ENCODE results near the gene ANKFN1. TPM values are rescaled to one million over a fixed set of nuclear protein-coding genes. Genes with fewer than 3 reads are reported as not detected.

The ANKFN1 gene
- total RNA-seq, 4 donors from 2014 or later: 0.67 to 0.94 TPM; not detected in 2

DNA sequence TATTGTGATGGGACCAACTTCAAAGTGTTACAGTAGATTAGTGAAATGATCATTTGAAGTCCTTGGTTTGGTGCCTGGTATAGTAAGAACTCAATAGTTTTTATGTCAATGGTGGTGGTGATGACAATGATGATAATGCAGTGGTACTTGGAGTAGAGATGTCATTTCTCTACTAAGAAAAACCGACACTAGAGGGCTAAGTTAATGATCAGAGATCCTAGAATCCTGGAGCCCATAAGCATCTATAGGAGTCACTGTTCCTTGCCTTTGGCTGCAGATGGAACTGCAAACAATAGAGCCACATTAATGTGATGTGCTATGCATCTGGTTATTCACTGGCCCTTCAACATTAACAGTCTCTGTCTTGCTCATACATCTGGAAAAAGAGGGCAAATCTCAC is 103.8 kb downstream of the ANKFN1 start:
- Histone ChIP-seq H3K36me3 (no peaks in the 10 kb centered on the region), H3K9me3 (no peaks in the 10 kb centered on the region), H3K4me3 (replicated peaks in 1 of 3) (no peak overlapping the region), H3K27me3 (no peaks in the 10 kb centered on the region), H3K27ac (no peak overlapping the region), H3K4me1 (no peaks in the 10 kb centered on the region)
- intact Hi-C loops (cut with DNase I): no loop called here
- 73 to 82% methylated on average over 1 of the region's 1 CpG for WGBS, 2 donors
- TF ChIP-seq, protein P1, sequence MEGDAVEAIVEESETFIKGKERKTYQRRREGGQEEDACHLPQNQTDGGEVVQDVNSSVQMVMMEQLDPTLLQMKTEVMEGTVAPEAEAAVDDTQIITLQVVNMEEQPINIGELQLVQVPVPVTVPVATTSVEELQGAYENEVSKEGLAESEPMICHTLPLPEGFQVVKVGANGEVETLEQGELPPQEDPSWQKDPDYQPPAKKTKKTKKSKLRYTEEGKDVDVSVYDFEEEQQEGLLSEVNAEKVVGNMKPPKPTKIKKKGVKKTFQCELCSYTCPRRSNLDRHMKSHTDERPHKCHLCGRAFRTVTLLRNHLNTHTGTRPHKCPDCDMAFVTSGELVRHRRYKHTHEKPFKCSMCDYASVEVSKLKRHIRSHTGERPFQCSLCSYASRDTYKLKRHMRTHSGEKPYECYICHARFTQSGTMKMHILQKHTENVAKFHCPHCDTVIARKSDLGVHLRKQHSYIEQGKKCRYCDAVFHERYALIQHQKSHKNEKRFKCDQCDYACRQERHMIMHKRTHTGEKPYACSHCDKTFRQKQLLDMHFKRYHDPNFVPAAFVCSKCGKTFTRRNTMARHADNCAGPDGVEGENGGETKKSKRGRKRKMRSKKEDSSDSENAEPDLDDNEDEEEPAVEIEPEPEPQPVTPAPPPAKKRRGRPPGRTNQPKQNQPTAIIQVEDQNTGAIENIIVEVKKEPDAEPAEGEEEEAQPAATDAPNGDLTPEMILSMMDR (IDR thresholded peaks at IDR 0.05): no peak
- TF ChIP-seq POLR2A (IDR thresholded peaks at IDR 0.05): no peak
- no peak for DNase-seq

DNA sequence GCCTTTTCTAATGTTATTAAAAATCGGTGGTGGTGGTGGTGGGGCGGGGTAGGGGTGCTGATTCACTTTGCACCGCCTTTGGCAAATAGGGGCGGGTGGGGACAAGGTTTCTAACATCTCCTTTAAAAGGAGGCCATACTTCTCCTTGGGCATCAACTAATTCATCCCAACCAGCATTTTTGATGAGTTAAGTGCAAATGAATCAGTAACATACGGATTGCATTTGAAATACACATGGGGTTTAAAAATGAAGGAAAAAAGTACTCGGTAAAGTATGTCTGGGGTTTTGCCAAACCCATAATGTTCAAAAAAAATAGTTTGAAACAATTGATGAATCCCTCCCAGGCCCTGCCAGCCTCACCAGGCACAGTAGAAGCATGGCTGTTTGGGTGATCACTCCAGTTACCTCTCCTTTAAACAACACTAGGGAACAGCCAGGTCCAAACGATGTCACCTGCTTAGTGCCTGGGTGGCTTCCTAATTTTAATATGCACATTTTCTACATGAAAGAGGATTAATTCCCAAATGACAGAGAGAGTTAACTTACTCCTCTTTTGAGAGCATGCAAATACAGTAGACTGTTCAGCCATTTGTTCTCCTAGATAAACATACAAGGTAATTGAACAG is 107.2 kb downstream of the ANKFN1 start:
- Histone ChIP-seq H3K36me3 (no peaks in the 10 kb centered on the region), H3K4me1 (no peaks in the 10 kb centered on the region), H3K27ac (no peak overlapping the region), H3K4me3 (replicated peaks in 1 of 3) (no peak overlapping the region), H3K27me3 (no peaks in the 10 kb centered on the region), H3K9me3 (no peaks in the 10 kb centered on the region)
- 74 to 85% methylated on average over 7 of the region's 7 CpGs for WGBS, 2 donors
- DNase-seq: no peak
- intact Hi-C loops (cut with DNase I): no loop called here
- no peak for TF ChIP-seq POLR2A (IDR thresholded peaks at IDR 0.05)
- TF ChIP-seq, protein P1 (IDR thresholded peaks at IDR 0.05): no peak

DNA sequence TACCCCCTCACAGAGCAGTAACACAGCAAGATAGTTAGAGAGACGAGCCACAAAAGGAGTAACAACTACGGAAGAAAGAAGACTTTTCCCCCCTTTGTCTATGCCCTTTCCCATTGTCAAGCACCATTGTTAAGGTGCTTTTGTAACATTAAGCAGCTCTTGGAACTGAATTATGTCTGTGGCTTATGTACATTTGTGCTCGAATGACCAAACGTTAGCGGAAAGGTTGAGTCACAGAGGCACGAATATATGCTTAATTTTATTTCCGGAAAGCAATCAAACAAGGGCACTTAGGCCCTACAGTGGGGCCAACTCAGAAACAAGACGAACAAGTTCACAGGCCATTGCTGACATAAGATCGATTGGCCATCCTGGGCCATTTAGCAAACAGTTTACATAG is 109.5 kb downstream of the ANKFN1 start:
- 50 to 55% methylated on average over 9 of the region's 9 CpGs for WGBS, 2 donors
- no peaks in the 10 kb centered on the region for H3K4me1 ChIP-seq
- no peaks in the 10 kb centered on the region for H3K36me3 ChIP-seq
- no peak for TF ChIP-seq POLR2A (IDR thresholded peaks at IDR 0.05)
- TF ChIP-seq, protein P1 (IDR thresholded peaks at IDR 0.05): no peak
- no peaks in the 10 kb centered on the region for H3K27me3 ChIP-seq
- DNase-seq: no peak
- no peak overlapping the region for H3K27ac ChIP-seq
- intact Hi-C loops (cut with DNase I): no loop called here
- no peaks in the 10 kb centered on the region for H3K9me3 ChIP-seq
- H3K4me3 ChIP-seq (replicated peaks in 1 of 3): no peak overlapping the region

DNA sequence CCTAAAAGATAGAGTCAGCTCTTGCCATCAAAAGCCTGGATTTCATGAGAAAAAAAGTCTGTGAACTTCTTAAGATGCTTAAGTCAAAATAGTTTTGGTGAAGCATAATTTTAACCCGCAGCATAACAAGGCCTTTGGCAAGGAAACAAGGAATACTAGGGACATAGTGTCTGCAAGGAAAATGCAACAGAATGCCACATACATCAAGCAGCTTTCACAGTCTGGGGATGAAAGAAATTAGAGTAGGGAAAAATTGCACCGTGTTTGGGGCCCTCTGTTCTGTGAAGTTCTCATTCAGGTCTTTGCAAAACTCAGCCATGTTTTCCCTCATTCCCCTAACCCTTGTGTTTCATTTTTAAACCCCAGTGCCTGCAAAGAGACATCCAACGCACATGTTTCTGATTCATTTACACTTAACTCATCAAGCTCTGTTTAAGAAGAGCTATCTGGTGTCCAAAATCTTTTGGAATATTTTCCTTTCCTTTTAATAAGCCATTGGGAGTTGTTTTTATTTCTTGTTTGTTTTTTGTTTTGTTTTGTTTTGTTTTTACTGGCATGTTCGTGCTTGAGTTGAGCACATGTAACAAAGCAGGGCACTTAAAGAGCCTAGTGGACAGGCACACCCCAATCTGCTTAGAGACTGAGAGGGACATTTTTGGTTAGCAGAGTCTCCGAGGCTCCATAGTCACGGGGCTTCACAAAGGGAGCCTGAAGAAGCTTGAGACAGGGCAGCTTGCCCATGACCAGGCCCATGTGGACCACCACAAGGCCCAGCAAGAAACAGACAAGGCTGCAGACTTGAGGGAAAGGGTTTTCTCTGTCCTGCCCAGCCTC is 116.5 kb downstream of the ANKFN1 start:
- Histone ChIP-seq H3K4me1 (no peaks in the 10 kb centered on the region), H3K4me3 (replicated peaks in 1 of 3) (no peak overlapping the region), H3K36me3 (no peaks in the 10 kb centered on the region), H3K27me3 (no peaks in the 10 kb centered on the region), H3K9me3 (no peaks in the 10 kb centered on the region), H3K27ac (no peak overlapping the region)
- WGBS, 2 donors: 45% methylated on average over 6 of the region's 6 CpGs
- no peak for TF ChIP-seq POLR2A (IDR thresholded peaks at IDR 0.05)
- TF ChIP-seq, protein P1 (IDR thresholded peaks at IDR 0.05): no peak
- no peak for DNase-seq
- intact Hi-C loops (cut with DNase I): no loop called here

DNA sequence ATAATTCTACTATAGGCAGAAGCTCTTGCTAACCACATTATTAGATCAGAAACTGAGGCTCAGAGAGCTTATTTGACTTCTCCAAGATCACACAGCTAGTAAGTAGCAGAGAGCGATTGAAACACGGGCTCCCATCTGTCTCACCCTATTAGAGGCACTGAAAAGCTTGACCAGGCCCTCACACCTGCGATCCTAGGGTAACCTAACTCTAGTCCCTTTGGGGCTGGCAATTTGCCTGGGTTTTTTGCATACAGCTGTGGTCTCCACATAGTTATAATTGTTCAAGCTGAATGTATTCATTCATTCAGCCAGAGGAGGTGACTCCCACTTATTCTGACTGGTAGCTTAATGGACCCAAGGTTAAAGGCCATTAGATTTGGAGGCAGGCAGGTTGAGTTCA is 121.2 kb downstream of the ANKFN1 start:
- no peaks in the 10 kb centered on the region for H3K36me3 ChIP-seq
- H3K4me1 ChIP-seq: no peaks in the 10 kb centered on the region
- DNase-seq: no peak
- intact Hi-C loops (cut with DNase I): no loop called here
- H3K9me3 ChIP-seq: no peaks in the 10 kb centered on the region
- H3K27ac ChIP-seq: no peak overlapping the region
- H3K4me3 ChIP-seq (replicated peaks in 1 of 3): no peak overlapping the region
- 91 to 98% methylated on average over 3 of the region's 3 CpGs for WGBS, 2 donors
- no peak for TF ChIP-seq POLR2A (IDR thresholded peaks at IDR 0.05)
- TF ChIP-seq, protein P1 (IDR thresholded peaks at IDR 0.05): no peak
- H3K27me3 ChIP-seq: no peaks in the 10 kb centered on the region
